Activated B cell treated with CpG ODN at 0.5 μM for 24 hours (primary cell): ENCODE data around the gene COL4A4. TPM values are rescaled to one million over a fixed set of nuclear protein-coding genes. Genes with fewer than 3 reads are reported as not detected.

Experiments
- ATAC-seq: fragments of 200-7000 bp; cut with Tn5 transposase; one replicate; pipeline ENCODE4 v1.10.0; 2021; ENCODE audit warnings: low read depth, mild to moderate bottlenecking, moderate library complexity
- CTCF ChIA-PET: fragments of 350-600 bp; sonication (Branson Sonifier 250); formaldehyde crosslinking; loops from one replicate; lab custom pipeline; 2021; ENCODE audit warnings: antibody characterized with exemption; lab: Charles Lee
- POLR2A ChIA-PET: fragments of 350-600 bp; sonication (Branson Sonifier 250); formaldehyde crosslinking; loops from one replicate; lab custom pipeline; 2021; ENCODE audit warnings: antibody characterized with exemption; lab: Charles Lee
- DNase-seq: peaks from one replicate; pipeline ENCODE4 v3.0.0; 2022
- H3K27ac Mint-ChIP-seq: one replicate; pipeline ENCODE4 v1.8.0; 2020; ENCODE audit warnings: mixed read lengths
- H3K27me3 Mint-ChIP-seq: one replicate; pipeline ENCODE4 v1.8.0; 2021; ENCODE audit warnings: mixed read lengths
- H3K36me3 Mint-ChIP-seq: one replicate; pipeline ENCODE4 v1.8.0; 2021; ENCODE audit warnings: low read depth, mixed read lengths
- H3K4me1 Mint-ChIP-seq: one replicate; pipeline ENCODE4 v1.8.0; 2021; ENCODE audit warnings: mixed read lengths
- H3K4me3 Mint-ChIP-seq: one replicate; pipeline ENCODE4 v1.8.0; 2020; ENCODE audit warnings: mild to moderate bottlenecking, mixed read lengths
- H3K9me3 Mint-ChIP-seq: one replicate; pipeline ENCODE4 v1.8.0; 2020; ENCODE audit warnings: mixed read lengths
- intact Hi-C: fragments of 100-400 bp; cut with micrococcal nuclease; formaldehyde crosslinking; loops from one replicate; pipeline ENCODE4 v1.15.1; 2024
- total RNA-seq: library from RNA; stranded (reverse); gene quantifications from 2 replicates; pipeline ENCODE4 v1.2.3, GENCODE V29; 2022
- TF ChIP-seq, protein P1 (sequence below): fragments of 200-600 bp; IDR thresholded peaks from one replicate; pipeline ENCODE4 v1.8.0; 2022; ENCODE audit warnings: antibody characterized with exemption, mild to moderate bottlenecking

COL4A4 gene
- total RNA-seq, 1 donor from 2014 or later = 10.9 TPM

DNA sequence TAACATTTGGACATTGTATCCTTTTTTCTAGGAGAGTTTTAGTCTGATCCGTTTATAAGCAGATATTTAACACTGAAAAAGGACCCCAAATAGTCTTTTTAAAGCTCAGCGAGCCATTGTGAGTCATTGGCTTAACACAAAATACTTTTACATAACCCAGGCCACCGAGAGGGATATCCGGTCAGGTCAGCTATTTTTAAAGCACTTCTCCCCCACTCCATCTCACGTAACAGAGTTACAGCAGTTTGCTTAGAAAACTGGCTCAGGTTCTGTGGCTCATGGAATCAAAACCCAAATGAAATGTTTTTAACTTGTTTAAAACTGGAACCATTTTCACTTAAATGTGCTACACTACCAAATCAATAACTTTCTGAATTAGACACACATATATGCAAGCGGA is 24.3 kb upstream of the COL4A4 start:
- intact Hi-C loops = no loop called here
- Mint-ChIP-seq H3K9me3 (no peaks in the 10 kb centered on the region), H3K27me3 (no peaks in the 10 kb centered on the region), H3K4me1 (peaks cover 23% of the 10 kb centered on the region), H3K36me3 (peaks cover 3% of the 10 kb centered on the region), H3K4me3 (no peak overlapping the region), H3K27ac (no peak overlapping the region)
- ATAC-seq (no peak), DNase-seq (no peak)
- ChIA-PET CTCF (no interaction called here), POLR2A (no interaction called here)
- TF ChIP-seq, protein P1, sequence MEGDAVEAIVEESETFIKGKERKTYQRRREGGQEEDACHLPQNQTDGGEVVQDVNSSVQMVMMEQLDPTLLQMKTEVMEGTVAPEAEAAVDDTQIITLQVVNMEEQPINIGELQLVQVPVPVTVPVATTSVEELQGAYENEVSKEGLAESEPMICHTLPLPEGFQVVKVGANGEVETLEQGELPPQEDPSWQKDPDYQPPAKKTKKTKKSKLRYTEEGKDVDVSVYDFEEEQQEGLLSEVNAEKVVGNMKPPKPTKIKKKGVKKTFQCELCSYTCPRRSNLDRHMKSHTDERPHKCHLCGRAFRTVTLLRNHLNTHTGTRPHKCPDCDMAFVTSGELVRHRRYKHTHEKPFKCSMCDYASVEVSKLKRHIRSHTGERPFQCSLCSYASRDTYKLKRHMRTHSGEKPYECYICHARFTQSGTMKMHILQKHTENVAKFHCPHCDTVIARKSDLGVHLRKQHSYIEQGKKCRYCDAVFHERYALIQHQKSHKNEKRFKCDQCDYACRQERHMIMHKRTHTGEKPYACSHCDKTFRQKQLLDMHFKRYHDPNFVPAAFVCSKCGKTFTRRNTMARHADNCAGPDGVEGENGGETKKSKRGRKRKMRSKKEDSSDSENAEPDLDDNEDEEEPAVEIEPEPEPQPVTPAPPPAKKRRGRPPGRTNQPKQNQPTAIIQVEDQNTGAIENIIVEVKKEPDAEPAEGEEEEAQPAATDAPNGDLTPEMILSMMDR = no peak

DNA sequence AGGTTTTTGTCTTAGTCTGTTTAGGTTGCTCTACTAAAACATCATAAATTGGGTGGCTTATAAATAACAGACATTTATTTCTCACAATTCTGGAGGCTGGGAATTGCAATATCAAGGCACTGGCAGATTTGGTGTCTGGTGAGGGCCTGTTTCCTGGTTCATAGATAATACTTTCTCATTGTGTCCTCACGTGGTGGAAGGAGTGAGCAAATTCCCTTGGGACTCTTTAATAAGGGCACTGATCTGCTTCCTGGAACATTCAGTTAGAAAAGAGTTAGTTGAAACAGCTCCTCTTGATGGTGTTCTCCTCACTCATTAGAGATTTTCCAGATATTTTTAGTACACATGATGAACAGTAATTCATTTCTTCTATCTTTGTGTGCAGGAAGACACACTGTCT is 22.7 kb upstream of the COL4A4 start:
- Mint-ChIP-seq H3K27ac (no peak overlapping the region), H3K36me3 (peaks cover 3% of the 10 kb centered on the region), H3K9me3 (no peaks in the 10 kb centered on the region), H3K27me3 (no peaks in the 10 kb centered on the region), H3K4me1 (peaks cover 25% of the 10 kb centered on the region), H3K4me3 (no peak overlapping the region)
- intact Hi-C loops = loop anchor here (2.0 kb wide), 1 partner anchor 22 kb away; the partner anchor contains the start of genes COL4A3 and COL4A4
- peak; percentile 67 for ATAC-seq
- TF ChIP-seq, protein P1 = no peak
- ChIA-PET POLR2A (no interaction called here), CTCF (no interaction called here)
- no peak for DNase-seq

DNA sequence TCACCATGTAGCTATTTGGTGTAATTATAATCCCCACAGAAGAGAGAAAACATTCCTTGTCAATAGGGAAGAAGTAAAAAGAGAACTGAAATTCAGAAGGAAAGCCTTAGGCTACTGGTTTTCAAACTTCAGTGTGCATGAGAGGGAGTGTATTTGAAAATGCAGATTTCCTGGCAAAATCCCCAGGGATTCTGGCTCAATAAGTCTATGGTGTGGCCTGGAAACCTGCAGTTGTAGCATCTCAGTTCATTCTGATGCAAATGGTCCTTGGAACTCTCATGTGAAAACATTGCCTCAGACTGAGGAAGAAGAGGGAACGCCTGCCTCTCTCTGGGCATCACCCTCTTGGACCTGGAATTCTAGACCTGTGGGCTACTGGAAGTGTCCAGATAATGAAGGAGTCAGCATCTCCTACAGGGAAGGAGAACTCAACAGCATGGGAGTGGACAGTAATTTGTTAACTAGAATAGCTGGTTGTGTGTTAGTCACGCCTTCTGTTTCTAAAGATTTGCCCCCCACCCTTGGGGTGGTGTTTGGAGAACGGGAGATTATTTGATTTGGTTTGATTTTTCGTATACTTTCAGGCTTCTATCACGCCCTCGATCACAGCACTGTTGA is 21.7 kb upstream of the COL4A4 start:
- ATAC-seq (no peak), DNase-seq (no peak)
- Mint-ChIP-seq H3K4me3 (no peak overlapping the region), H3K36me3 (peaks cover 3% of the 10 kb centered on the region), H3K4me1 (peaks cover 25% of the 10 kb centered on the region), H3K9me3 (no peaks in the 10 kb centered on the region), H3K27me3 (no peaks in the 10 kb centered on the region), H3K27ac (no peak overlapping the region)
- POLR2A ChIA-PET = no interaction called here
- TF ChIP-seq, protein P1 = no peak
- intact Hi-C loops = loop anchor here (2.0 kb wide), 1 partner anchor 21 kb away; the partner anchor contains the start of genes COL4A3 and COL4A4
- CTCF ChIA-PET = no interaction called here

GRCh38 chr2:227183657-227184367 is 19.8 kb upstream of the COL4A4 start:
- Mint-ChIP-seq H3K36me3 (no peaks in the 10 kb centered on the region), H3K4me1 (peaks cover 25% of the 10 kb centered on the region), H3K9me3 (no peaks in the 10 kb centered on the region), H3K27ac (no peak overlapping the region), H3K4me3 (no peak overlapping the region), H3K27me3 (no peaks in the 10 kb centered on the region)
- ATAC-seq (no peak), DNase-seq (no peak)
- TF ChIP-seq, protein P1 = no peak
- CTCF ChIA-PET = no interaction called here
- intact Hi-C loops = no loop called here
- POLR2A ChIA-PET = no interaction called here

GRCh38 chr2:227182765-227183164 is 18.8 kb upstream of the COL4A4 start:
- DNase-seq = no peak
- Mint-ChIP-seq H3K36me3 (no peaks in the 10 kb centered on the region), H3K9me3 (no peaks in the 10 kb centered on the region), H3K4me1 (peaks cover 25% of the 10 kb centered on the region), H3K27me3 (no peaks in the 10 kb centered on the region), H3K27ac (no peak overlapping the region), H3K4me3 (no peak overlapping the region)
- ATAC-seq = no peak
- TF ChIP-seq, protein P1 = no peak
- ChIA-PET CTCF (no interaction called here), POLR2A (no interaction called here)
- intact Hi-C loops = no loop called here
